OCI-M1 (cell line): ENCODE data around the gene DERL3.
"Not testable (repeated sequence)": the region's sequence is repeated elsewhere in the genome, so short reads cannot be mapped to it uniquely, and the experiment has no call there.

ENCODE experiments used
- DNase-seq: peaks from one replicate; lab custom pipeline; 2025; lab: John Stamatoyannopoulos, UW

DERL3 gene

DNA sequence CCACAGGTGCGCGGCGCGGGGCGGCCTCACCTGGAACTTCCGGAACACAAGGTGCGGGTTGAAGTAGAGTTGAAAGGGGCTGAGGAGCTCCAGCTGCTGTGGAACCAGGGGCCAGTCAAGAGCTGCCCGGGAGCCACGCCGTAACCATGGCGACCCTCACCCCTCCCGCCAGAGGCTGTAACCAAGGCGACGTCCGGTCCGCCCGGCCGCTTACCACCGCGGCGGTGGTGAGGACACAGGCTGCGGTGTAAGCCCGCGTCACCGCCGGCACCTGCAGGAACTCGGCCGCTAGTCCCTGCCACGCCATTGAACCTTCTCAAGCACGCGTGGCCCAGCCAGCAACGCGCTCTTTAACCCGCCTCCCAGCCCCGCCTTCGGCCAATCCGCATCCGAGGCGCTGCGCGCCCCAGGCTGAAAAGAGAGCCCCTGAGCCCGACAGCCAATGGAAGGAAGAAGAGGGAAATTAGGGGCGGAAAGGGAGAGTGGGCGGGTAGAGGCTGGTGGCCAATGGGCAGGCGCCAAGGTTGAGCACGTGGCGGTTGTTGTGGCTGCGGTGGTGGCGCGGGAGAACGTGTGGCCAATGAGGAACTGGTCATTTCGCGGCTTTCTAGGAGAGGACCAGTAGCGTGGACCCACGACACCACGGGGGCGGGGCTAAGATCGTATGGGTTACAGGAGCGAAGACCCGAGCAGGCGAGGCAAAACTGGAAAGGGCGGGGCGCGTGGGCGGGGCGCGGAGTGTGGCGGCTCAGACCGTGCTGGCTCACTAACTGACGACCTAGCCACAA, at the start of gene DERL3:
DERL3 (minus strand) TSS at position 326 of the 788 bp plus-strand sequence; CDS start at position 307, 19 bp downstream.
- DNase-seq, result peak; percentile 100

DNA sequence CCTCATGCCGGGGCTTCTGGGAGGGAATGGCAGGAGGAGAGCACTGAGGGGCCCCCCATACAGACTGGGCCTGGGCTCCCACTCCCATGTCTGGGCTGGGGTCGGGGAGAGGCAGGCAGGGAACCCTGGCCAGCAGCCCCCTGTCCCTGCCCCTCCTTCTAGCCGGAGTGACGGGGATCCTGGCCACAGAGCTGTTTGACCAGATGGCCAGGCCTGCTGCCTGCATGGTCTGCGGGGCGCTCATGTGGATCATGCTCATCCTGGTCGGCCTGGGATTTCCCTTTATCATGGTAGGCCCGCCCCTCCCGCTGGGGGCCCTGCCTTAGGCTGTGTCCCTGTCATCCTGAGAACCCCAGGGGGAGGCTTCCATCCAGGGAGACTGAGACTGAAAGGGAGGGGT, 45.3 kb upstream of the DERL3 start:
- no peak for DNase-seq

DNA sequence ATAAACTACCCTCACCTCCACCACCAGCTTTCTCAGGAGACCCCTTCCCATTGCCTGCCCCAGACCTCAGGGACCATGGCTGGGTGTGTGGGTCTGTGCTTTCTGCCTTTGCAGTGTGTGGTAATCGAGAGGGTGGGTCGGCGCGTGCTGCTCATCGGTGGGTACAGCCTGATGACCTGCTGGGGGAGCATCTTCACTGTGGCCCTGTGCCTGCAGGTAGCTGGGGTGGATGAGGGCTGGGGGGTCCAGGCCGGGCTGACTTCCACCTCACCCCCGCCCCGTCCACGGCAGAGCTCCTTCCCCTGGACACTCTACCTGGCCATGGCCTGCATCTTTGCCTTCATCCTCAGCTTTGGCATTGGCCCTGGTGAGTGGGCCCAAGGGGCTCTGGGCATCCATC, 44.9 kb upstream of the DERL3 start:
- no peak for DNase-seq

DNA sequence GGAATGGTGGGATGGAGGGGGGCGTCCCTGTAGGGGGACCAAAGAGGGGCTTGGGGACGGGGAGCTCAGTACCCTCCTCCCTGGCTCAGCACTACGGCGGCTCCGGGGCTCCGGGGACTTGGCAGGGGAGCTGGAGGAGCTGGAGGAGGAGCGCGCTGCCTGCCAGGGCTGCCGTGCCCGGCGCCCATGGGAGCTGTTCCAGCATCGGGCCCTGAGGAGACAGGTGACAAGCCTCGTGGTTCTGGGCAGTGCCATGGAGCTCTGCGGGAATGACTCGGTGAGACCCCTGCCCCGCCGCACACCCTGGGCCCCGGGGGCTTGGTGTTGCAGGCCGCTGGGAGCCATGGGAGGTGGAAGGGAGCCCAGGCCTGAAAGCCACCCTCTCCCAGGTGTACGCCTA, 43.6 kb upstream of the DERL3 start:
- no peak for DNase-seq

DNA sequence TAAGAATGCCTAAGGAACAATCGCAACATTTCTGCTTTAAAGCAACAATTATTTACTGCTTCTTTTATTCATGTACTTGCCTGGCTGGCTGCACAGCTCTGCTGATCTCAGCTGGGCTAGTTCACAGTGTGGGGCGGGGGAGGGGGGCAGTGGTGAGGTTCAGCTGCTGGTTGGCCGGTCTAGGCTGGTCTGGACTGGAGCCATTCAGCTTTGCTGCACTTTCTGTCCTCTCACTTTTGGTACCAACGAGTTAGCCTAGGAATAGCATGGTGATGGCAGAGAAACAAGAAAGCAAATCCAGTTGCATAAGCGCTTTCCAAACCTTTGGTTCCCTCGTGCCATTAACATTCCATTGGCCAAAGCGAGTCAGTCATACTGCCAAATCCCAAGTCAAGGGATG, 39.4 kb upstream of the DERL3 start:
- peak; percentile 37 for DNase-seq

DNA sequence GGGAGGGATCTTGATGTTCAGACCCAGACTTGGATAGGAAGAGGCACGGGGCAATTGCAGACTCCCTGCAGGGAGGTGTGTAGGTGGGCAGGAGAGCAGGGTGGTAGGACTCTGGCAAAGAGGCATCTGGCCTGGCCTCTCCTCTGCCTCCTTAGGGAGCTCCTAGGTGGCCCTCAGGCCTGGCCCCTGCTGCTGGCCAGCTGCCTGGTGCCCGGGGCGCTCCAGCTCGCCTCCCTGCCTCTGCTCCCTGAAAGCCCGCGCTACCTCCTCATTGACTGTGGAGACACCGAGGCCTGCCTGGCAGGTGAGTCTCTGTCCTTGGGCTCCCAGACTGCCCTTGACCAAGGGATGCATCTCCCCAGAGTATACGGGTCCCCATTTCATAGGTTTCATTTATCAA, 38.8 kb upstream of the DERL3 start:
- no peak for DNase-seq

DNA sequence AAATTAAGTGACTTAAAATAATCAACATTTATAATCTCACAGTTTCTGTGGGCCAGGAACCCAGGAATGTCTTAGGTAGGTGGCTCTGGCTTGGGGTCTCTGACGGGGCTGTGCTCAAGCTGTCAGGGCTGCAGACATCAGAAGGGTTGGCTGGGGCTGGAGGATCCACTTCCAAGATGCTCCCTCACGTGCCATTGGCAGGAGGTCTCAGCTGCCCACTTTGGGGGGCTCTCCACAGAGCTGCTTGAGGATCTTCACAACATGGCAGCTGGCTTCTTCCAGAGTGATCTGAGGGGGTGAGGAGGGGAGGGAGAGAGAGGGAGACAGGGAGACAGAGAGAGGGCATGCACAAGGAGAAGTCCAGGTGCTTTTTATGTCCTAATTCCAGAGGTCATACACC, 37.0 kb upstream of the DERL3 start:
- no peak for DNase-seq

DNA sequence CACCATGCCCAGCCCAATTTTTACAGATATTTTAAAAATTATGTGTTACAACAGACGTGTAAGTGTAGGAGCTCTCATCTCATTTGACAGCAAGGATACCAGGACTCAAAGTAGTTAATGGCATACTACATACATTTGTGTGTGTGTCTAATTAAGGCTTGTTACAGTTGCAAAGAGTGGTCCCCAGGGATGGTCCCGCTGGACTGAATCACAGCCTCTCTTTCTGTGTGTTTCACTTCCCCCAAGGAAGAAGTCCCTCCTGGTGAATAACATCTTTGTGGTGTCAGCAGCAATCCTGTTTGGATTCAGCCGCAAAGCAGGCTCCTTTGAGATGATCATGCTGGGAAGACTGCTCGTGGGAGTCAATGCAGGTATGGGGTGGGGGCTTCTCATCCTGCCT, 36.1 kb upstream of the DERL3 start:
- DNase-seq, result no peak

DNA sequence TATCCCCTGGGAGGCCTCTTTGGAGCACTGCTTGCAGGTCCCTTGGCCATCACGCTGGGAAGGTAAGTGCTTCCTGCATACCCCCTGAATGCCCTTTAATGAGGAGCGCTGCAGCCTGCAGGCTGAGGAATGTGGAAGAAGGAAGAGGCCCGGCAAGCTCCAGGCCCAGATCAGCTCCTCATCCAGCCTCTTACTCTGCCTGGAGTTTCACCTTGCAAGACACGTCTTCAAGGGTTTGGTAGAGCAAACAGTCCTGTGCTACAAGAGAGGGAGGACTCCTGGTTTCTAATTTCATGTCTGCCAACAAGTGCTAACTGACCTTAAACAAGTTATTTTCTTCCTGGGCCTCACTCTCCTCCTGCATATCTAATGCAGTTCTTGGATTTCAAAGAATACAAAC, 29.8 kb upstream of the DERL3 start:
- no peak for DNase-seq

DNA sequence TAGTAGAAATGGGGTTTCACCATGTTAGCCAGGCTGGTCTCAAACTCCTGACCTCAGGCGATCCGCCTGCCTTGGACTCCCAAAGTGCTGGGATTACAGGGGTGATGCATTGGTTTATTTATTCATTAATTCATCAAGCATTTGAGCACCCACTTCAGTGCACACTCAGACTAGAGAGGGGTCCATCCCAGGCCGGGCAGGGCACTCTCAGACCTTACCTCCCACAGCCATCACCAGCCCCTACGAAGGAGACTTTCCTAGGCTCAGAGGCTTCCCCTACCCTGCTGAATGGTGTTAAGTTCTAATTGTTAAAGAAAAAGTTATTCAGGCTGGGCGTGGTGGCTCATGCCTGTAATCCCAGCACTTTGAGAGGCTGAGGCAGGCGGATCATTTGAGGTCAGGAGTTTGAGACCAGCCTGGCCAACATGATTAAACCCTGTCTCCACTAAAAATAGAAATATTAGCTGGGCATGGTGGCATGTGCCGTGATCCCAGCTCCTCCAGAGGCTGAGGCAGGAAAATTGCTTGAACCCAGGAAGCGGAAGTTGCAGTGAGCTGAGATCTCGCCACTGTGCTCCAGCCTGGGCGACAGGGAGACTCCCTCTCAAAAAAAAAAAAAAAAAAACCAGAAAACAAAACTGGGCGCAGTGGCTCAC, 25.8 kb upstream of the DERL3 start:
- not testable (repeated sequence) for DNase-seq

DNA sequence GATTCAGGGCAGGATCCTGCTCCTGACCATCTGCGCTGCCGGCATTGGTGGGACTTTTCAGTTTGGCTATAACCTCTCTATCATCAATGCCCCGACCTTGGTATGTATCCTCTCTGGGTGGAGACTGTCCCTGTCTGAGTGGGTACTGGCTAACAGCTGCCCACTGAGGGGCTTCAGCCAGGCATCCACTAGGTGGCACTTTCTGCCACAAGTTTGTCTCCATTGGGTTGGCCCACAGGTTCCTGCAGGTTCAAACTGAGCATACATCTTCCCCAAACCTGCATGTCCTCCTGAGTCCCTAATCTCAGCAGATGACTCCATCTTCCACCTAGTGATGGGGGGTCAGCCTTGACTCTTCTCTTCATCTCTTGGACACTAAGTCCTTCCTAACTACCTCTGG, 23.3 kb upstream of the DERL3 start:
- DNase-seq, result peak; percentile 84

DNA sequence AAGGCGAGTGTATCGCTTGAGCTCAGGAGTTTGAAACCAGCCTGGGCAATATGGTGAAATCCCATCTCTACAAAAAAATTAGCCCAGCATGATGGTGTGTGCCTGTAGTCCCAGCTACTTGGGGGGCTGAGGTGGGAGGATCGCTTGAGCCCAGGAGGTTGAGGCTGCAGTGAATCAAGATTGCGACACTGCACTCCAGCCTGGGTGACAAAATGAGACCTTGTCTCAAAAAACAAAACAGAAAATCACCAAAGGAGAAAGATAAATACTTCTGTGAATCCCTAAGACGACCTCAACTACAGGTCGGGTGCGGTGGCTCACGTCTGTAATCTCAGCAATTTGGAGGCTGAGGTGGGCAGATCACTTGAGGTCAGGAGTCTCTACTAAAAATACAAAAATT, 21.4 kb upstream of the DERL3 start:
- not testable (repeated sequence) for DNase-seq

DNA sequence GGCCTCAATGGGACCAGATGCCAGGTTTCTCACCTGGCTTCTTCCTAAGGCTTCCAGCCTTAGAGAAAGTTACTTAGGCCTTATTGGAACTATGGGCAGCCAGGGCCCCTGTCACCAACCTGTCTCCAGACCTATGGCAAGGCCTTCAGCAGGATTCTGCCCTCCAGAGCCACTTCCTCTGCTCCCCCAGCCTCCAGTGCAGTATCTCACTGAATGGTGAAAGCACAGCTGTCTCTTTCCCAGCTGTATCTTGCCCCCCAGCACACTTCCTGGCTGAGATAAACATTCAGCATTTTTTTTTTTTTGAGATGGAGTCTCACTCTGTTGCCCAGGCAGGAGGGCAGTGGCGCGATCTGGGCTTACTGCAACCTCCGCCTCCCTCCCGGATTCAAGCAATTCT, 20.4 kb upstream of the DERL3 start:
- DNase-seq, result no peak

DNA sequence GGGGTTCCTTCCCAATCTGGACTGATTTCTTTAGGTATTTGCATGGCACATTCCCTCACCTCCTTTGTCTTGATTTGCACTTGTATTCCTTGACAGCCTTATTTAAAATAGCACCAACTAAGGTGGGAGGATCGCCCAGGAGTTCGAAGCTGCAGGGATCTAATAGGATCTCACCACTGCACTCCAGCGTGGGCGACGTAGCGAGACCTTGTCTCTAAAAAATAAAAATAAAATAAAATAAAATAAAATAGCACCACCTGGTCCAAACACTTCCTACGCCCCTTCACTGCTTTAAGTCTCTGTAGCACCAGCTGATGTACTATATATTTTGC, 19.6 kb upstream of the DERL3 start:
- DNase-seq, result no peak

DNA sequence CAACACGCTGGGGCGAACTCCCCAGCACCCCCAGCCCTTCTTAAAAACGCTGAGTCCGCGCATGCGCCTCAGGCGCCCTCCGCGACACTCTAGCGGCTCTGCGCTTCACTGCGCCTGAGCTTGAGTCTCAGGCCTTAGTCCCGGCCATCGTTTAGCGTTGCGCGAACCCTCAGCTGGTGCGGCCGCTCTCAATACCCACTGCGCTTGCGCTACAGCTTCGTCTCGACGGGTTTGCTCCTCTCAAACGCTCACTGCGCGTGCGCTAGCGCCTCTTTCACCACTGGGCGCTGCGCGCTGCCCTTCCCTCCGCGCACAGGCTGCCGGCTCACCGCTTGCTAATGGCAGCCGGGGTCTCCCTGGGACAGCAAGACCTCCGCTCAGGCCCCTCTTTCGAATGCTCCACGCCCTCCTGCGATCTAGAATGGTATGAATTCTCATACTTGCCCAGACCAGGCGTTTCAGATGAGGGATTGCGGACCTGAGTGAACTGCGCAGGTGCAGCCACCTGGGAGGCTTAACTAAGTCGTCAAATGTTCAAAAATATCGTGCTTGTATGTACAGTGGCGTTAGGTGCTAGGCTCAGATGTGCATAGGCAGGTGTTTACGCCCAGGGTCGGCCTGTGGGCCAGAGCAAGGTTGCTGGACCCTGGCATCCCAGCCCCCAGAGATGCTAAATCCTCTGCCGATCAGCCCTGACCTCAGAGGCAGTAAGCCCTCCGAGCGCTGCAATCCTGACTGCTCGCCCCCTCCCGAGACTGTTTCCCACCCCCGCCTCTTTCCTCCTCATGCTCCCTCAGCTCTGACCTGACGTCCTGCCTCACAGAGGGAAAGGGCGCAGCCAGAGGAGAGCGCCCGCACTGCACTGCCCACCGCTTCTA, 19.0 kb upstream of the DERL3 start, which contains the start of gene SLC2A11:
SLC2A11 (plus strand) TSS at position 270 of the 878 bp plus-strand sequence; CDS start at position 395, 125 bp downstream.
- DNase-seq, result peak; percentile 100

DNA sequence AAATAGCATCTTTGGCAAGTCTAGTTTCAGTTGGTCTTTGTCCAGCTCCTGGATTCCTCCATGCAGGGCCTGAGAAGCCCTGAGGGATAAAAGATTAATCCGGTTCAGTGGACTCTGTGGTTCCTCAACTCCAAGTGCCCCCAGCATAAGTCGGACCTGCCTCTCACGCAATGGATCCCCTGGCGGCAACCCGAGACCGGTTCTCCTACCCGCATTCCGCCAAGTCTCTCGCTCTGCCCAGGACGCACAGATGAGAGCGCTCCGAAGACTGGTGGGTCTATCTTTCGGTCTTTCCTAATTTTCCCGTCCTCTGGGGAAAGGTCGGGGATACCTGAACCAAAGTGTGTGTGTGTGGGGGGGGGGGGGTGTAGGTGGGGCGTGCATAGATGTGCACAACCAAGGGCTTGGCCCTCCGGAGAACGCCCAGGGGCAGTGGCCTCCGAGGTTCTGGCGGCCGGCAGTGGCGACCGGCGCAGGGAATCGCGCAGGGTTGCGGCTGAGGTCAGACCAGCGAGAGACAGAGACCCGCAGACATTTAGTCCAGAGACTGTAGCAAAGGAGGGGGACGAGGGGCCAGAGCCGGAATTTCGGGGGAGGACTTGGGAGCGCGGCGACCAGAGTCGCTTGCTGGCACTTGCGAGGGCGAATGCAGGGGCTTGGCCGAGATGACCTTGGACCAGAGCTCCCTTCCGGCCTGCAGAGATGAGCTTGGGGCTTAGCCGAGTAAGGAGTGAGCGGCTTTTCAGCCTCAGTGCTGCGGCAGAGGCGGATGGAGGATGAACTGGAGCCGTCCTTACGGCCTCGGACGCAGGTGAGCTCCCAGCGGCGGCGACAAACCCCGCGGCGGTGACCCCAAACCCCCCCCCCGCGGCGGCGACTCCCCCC, 18.2 kb upstream of the DERL3 start:
- no peak for DNase-seq

DNA sequence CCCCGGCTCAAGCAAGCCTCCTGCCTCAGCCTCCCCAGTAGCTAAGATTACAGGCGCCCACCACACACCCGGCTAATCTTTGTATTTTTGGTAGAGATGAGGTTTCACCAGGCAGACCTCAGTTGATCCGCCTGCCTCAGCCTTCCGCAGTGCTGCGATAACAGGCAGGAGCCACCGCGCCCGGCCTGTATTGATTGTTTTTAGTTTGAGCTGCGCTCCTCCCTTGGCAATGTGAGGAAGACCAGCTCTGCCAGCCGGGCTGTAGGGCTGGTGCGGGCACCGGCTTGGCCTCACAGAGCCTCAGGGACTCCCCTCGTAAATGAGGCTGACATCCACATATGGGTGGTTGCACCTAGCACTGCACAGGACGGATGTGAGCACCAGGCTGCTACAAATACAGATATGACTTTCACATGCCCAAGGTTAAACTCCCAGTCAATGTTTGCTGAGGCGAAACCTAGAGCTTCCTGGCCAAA, 11.4 kb upstream of the DERL3 start:
- no peak for DNase-seq

DNA sequence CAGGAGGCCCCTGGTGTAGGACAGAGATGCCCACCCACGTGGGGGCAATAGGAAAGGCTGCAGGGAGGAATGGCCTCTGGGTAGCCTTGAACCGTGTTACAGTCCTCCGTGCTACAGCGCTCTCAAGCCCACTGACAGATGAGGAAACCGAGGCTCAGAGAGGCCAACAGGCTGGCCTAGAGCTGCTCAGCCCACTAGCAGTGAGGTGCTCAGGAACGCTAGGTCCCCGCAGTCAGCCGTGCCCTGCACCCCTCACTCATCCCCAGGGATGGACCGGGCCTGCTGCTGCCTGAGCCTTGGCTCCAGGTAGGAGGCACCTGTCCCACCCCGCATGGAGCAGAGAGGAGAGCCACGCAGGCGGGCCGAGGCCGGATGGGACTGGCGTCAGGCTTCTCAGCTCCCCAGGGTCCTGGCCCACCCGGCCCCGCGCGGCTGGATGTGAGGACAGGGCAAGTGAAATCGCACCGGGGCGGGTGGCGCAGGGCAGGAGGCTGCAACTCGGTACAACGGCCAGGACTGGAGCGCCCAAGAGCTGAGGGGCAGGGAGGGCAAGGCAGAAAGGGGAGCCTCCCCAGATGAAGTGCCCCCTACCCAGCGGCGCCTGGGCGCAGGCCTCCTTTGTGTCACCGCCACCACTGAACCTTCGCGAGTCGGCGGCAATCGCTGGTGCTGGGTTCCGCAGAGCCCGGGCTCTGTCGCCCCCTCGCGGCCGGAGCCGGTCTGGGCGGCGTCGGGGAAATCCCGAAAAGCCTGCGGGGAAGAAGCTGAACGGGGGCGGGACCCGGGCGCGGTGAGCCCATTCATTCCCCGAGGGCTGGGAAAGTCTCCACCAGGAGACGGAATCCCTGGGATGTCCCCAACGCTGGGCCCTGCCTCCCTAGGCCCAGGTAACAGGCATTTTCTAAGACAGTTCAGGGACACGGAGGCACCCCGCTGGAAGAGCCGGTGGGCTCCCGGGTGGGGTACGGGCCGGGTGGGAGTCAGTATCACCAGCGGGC, 10.5 kb upstream of the DERL3 start:
- peak; percentile 90 for DNase-seq

DNA sequence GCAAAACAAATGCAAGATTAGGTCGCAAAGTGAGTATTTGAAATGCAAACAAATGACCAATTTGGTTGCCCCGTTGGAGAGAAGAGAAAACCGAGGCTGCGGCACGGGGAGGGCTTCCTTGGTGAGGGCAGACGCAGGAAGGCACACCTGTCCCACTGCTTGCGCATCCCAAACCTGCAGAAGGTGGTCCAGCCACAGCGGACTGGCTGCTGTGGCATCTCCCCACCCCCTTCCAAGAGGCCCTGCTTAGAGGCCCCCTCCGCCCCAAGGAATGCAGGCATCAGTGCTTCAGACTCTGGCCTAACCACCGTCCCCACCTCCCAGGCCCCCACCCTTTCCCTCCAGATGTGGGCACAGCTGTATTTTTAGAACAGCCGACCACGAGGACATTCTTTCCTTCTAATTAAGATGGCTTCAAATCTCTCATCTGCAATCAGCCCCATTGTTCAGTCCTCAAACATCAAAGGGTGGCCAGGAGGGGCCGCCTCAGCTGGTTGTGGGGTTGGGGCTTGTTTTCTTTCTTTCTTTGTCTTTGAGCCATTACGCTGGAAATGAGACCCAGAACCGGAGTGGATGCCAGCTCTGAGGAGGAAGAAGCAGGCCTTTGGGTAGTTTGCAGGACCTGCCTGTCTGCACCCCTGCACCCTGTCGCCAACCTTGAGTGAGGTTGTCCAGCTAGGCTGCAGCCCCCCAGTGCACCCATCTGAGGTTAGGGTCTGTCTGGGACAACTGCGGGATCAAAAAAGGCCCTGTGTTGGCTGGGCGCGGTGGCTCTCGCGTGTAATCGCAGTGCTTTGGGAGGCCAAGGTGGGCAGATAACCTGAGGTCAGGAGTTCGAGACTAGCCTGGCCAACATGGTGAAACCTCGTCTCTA, 9.4 kb upstream of the DERL3 start:
- DNase-seq, result no peak
